ENCODE results near the gene APOA4.
A peak's percentile ranks its signal among the peaks of the same experiment; 100 is the strongest.

APOA4 gene

DNA sequence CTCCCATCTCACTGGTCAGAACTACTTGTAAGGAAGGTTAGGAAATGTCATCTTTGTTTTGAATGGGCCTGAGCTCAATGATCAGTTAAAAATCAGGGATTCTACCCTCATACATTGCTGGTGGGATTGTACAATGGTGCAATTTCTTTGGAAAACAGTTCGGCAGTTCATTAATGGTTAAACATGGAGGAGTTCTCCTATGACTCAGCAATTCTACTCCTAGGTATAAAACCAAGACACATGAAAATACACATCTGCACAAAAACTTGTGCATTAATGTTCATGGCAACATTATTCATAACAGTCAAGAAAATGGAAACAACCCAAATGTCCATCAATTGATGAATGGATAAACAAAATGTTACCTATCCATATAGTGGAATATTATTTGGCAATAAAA, 26.6 kb downstream of the APOA4 start:
- DNase-seq: no peak

DNA sequence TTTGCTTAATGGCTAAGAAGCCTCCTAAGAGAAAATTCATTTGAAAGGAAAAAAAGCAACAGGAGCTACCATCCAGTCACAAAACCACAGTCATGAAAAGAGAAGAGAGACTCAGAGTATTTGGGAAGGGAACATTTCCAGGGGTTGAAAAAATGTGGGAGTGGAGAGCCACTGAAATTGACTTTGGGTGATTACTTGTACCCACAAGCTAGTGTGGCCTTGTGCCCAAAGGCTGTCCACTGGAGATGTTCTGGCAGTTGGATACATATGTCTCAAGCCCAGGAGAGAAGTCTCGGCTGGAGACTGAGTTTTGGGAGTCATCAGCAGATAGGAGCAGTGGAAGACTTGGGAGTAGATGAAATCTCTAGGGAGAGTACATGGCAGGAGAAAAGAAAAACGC, 28.3 kb downstream of the APOA4 start:
- no peak for DNase-seq

DNA sequence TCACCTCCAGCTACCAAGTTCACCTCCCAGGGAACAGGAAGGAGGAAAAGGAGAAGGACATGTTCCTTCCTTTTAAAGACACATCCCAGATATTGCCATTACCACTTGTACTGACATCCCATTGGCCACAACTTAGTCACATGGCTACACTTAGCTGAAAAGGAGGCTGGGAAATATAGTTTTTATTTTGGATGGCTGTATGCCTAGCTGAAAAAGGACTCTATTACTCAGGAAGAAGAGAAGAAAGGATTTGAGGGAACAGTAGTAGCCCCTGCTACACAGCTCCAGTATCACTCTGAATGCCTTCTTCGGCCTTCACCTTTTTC, 29.4 kb downstream of the APOA4 start:
- DNase-seq: peak; percentile 51

DNA sequence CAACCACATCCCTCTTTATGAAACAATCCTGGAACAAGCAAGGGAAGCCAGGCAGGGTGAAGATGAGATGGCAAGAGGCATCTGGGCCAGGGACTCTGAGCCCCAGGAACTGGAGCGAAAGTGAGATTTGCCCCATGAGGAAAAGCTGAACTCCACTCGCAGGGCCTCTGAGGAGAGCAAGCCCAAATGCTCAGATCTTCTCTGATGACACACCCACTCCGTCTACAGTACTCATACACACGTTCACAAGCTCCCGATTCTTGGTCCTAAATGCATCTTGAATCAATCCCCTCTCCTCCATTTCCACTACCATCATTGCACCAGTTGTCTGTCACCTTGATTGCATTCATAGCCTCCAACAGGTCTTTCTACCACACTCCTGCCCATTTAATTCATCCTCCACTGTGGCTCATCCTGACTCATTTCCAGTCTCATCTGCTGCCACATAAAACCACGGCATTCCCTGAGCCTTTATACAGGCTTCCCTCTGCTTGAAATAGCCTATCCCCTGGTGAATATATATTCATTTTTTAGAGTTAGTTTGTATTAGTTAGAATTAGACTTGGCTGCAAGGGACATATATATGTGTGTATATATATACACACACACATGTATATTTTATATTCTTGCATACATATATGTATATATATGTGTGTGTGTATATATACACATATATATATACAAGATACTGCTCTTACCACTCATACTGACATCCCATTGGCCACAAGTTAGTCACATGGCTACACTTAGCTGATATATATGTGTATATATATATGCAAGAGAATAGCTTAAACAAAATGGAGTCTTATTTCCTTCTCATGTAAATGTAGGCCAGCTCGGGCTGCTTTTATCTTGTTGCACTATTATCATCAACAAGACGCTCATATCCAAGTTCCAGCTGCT, 30.0 kb downstream of the APOA4 start:
- DNase-seq: no peak

- DNase-seq: no peak
Observed at GRCh38 chr11:116792144-116792868, 30.8 kb downstream of the APOA4 start.

GRCh38 chr11:116791813-116792143, 31.3 kb downstream of the APOA4 start, which contains the start of gene APOA5:
Gene APOA5, minus strand, starts transcription at chr11:116791879. Its CDS starts 19 bp downstream, at chr11:116791860.
- DNase-seq: no peak

DNA sequence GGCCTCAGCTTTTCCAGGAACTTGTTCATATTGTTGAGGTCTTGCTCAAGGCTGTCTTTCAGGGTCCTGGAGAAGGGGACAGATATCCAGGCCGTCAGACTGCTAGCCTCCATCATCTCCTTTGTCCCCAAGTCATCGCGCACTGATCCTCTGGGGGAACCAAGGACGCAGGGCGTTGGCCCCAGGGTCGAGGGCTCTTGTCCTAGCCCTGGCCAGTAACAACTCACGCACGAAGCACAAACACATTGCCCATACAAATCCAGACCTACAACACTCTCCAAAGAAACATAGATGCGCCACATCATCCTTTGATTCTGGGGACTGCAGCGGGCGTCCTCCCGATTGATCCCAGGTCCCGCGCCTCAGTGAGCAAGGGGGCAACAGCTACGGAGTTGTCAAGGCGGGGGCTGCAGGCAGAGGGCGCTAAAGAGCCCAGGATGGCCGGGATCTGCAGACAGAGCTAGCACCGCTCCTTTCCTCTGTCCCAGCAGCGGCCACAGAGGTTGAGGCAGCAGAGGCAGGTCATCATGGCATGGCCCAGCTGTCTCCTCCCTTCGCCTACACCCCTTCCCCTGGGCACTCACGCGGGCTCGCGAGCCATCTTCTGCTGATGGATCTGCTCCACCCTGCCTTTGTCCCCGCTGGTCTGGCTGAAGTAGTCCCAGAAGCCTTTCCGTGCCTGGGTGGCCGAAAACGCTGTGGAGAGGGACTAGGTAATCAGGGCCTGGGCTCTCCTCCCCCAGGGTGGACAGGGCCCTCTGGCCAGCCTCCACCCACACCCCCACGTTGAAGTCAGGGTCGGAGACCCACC, 31.9 kb downstream of the APOA4 start:
- DNase-seq: peak; percentile 83

GRCh38 chr11:116790167-116791001, 32.7 kb downstream of the APOA4 start:
- DNase-seq: no peak

DNA sequence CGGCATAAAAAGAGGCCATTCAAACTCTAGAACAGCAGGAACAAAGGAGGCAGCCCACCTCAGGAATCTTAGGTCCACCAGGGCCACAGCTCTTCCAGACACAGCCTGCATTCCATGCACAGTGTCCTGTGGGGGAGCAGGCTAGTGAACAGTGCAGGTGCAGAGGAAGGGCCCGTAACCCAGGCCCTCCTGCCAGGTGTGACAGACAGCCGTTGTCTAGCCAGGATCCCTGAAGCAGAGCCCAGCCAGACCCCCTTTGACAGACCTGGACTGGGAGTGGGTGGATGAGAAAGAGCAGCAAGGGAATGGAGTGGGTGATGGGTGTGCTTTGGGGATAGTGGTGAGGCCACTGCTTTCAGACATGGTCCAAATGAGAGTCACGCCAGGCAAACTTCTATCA, 34.1 kb downstream of the APOA4 start:
- no peak for DNase-seq

GRCh38 chr11:116788534-116788933, 34.6 kb downstream of the APOA4 start:
- no peak for DNase-seq

GRCh38 chr11:116787786-116788486, 35.2 kb downstream of the APOA4 start, which contains the start of gene ZPR1:
Gene ZPR1, minus strand, starts transcription at chr11:116788023. Its CDS starts 33 bp downstream, at chr11:116787990.
- peak; percentile 88 for DNase-seq

DNA sequence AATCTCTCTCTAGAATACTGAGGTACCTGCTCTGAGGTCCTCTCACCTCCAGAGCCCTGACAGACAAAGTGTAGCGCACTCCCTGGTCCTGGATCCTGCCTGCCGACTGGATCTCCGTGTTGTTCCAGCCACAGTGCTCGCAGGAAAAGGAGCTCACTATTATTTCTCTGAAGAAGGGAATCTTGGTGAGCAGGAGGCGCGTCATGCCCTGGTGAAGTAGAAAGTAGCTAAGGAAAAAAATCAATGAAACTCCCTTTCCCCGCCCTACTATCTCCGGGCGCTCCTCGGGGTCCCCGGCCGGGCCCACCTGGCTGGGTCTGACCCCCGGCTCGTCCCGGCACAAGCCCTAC, 35.7 kb downstream of the APOA4 start:
- no peak for DNase-seq

- DNase-seq: no peak
Observed at GRCh38 chr11:116786966-116787365, 36.1 kb downstream of the APOA4 start.

- no peak for DNase-seq
Observed at GRCh38 chr11:116786326-116786725, 36.8 kb downstream of the APOA4 start.

DNA sequence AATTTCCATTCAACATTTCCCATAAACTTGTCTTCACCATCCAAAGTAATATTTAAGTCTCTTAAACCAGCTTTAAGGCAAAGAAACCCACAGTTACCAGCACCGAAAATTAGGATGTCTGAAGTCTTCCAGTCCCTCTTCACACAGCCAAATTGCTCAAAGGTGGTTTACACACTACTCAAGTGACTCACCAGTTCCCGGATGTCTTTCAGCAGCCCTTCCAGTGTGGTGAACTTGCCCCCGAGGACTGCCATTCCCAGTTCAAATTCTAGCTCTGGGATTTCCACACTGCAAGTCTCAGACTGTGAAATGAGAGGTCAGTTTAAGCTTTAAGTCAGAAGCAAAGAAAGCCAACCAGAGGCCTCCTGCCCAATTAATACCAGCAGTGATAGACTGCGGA, 40.4 kb downstream of the APOA4 start:
- no peak for DNase-seq

- no peak for DNase-seq
Observed at GRCh38 chr11:116778556-116778955, 44.5 kb downstream of the APOA4 start.

- DNase-seq: peak; percentile 68
Observed at GRCh38 chr11:116777056-116777455, 46.0 kb downstream of the APOA4 start.

DNA sequence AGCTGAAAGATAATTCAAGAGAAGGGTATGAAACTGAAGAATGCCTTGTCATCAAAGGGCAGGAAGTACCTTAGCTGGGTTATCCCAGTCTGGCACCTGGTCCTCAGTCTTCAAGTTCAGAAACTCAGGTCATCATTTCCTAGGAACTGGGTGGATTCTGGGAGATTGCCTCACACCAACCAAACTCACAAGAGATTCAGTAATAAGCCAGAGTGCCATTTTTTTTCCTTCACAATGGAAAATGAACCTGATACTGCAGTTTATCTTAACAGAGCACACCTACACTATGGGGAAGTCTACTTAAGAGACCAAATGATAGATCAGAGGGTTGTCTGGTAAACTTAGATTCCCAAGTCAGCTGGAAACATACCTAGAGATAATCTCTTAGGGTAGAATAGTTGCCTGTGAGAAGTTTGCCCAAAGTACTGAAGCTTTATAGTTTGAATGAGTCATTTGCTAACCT, 46.6 kb downstream of the APOA4 start:
- DNase-seq: peak; percentile 46

DNA sequence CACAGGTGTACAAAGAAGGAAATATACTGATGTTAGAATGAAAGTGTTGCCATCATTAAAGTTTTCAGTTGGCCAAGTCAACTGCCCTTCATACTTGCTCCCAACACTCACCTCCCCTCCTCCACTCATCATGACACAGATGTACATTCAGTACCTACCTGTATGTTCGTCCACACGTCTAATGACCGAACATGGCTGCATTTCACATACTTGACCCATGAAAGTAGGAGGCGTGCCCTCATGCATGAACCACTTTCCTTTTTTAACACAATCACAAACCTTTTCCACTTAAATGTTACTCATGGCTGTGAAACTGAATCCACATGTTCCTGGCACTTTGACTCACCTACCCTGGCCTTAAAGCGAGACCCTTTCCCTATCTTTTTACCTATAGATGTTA, 47.1 kb downstream of the APOA4 start:
- no peak for DNase-seq

DNA sequence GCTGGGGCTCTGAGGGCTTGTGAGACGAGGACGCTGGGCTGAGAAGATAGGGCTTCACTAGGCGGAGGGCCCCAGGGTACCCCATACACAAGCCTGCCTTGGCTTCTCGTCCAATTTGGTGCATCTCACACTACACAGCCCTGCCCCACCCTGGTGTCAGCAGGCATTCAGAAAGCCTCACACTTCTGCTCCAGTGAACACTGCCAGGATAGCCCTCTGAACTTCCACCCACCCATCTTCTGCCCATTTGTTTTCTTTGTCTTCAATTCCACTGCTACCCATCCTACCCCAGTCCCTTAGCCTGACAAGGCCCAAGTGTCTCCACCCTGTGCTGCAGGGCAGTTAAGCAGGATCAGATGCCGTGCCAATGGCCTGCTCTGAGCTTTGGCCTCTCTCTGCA, 48.4 kb downstream of the APOA4 start:
- DNase-seq: peak; percentile 56

GRCh38 chr11:116773203-116774097, 49.7 kb downstream of the APOA4 start:
- peak; percentile 71 for DNase-seq

Measured in hematopoietic multipotent progenitor cell treated with erythropoietin and hydrocortisone succinate and interleukin-3 and kit ligand, for 6 days (in vitro differentiated cells).